K562 (cell line): ENCODE results near the gene NRXN2. TPM values are rescaled to one million over a fixed set of nuclear protein-coding genes. Genes with fewer than 3 reads are reported as not detected.

Source experiments
- CBX3 ChIP-seq, 2 experiments: IDR thresholded peaks; 1 replicate in 1 of 2; 2 replicates in 1 of 2; pipeline ENCODE4 v1.6.1; 2012; ENCODE audit warnings: inconsistent platforms in 2 of 2, low read length in 2 of 2, borderline replicate concordance in 1 of 2, control low read depth in 1 of 2
- CBX5 ChIP-seq: IDR thresholded peaks from 2 replicates; pipeline ENCODE4 v1.6.1; 2014; ENCODE audit warnings: low read depth, borderline replicate concordance
- CCAR2 ChIP-seq: fragments of 200-400 bp; formaldehyde crosslinking; IDR thresholded peaks from 2 replicates; pipeline ENCODE4 v1.6.1; 2017; ENCODE audit warnings: mild to moderate bottlenecking, low read depth, low read length
- CHD4 ChIP-seq: fragments of 200-600 bp; sonication (generic); IDR thresholded peaks from 3 replicates; pipeline ENCODE4 v1.6.1; 2012; ENCODE audit warnings: low read depth, mild to moderate bottlenecking, mixed read lengths, low read length, inconsistent platforms; ENCODE audit not compliant: insufficient read depth, insufficient replicate concordance, poor library complexity, severe bottlenecking
- CSDE1 ChIP-seq, 2 experiments: fragments of 450-650 bp; IDR thresholded peaks; 2 replicates each; pipeline ENCODE4 v1.6.1; 2016; ENCODE audit warnings: mild to moderate bottlenecking in 1 of 2
- CTBP1 ChIP-seq: fragments of 450-650 bp; IDR thresholded peaks from 2 replicates; pipeline ENCODE4 v1.6.1; 2016; ENCODE audit warnings: borderline replicate concordance
- E2F5 ChIP-seq: sonication (generic); formaldehyde crosslinking; IDR thresholded peaks from 2 replicates; pipeline ENCODE4 v1.8.0; 2022; ENCODE audit warnings: mild to moderate bottlenecking, missing genetic modification reagents
- ETS2 ChIP-seq: IDR thresholded peaks from 2 replicates; pipeline ENCODE4 v1.6.1; 2016; ENCODE audit warnings: borderline replicate concordance, missing genetic modification characterization, mild to moderate bottlenecking, moderate library complexity, missing compliant biosample characterization; ENCODE audit not compliant: poor library complexity, severe bottlenecking
- FOXA3 ChIP-seq, 2 experiments: fragments of 450-650 bp in 1 of 2; sonication (generic) in 1 of 2; formaldehyde crosslinking; IDR thresholded peaks in 1 of 2; conservative IDR thresholded peaks in 1 of 2; 2 replicates each; pipeline versions ENCODE4 v1.4.0 to v1.8.0; 2020 to 2022; ENCODE audit warnings: mild to moderate bottlenecking in 2 of 2, missing genetic modification reagents in 1 of 2
- GTF2E2 ChIP-seq: fragments of 200-800 bp; sonication (Bioruptor generic); IDR thresholded peaks from 2 replicates; pipeline ENCODE4 v1.6.1; 2016; ENCODE audit warnings: missing genetic modification characterization, missing compliant biosample characterization
- HDAC8 ChIP-seq: fragments of 450-650 bp; IDR thresholded peaks from 2 replicates; pipeline ENCODE4 v1.6.1; 2016; ENCODE audit warnings: mild to moderate bottlenecking, missing genetic modification characterization, moderate library complexity, missing compliant biosample characterization
- KAT8 ChIP-seq: fragments of 450-650 bp; IDR thresholded peaks from 2 replicates; pipeline ENCODE4 v1.6.1; 2016; ENCODE audit warnings: low read depth, mild to moderate bottlenecking
- KLF16 ChIP-seq: IDR thresholded peaks from 2 replicates; pipeline ENCODE4 v1.6.1; 2016; ENCODE audit warnings: antibody characterized with exemption
- LCOR ChIP-seq: sonication (generic); formaldehyde crosslinking; IDR thresholded peaks from 2 replicates; pipeline ENCODE4 v1.8.0; 2022; ENCODE audit warnings: mild to moderate bottlenecking, missing genetic modification reagents
- MCM3 ChIP-seq: fragments of 450-650 bp; IDR thresholded peaks from 2 replicates; pipeline ENCODE4 v1.6.1; 2016
- MEF2D ChIP-seq: conservative IDR thresholded peaks from 2 replicates; pipeline ENCODE4 v1.6.1; 2016; ENCODE audit warnings: low read depth, missing genetic modification characterization, missing compliant biosample characterization
- NR2C1 ChIP-seq, 2 experiments: fragments of 450-650 bp; IDR thresholded peaks; 2 replicates each; pipeline ENCODE4 v1.6.1; 2017; ENCODE audit warnings: mild to moderate bottlenecking in 2 of 2, antibody characterized with exemption in 1 of 2, inconsistent platforms in 1 of 2, missing compliant biosample characterization in 1 of 2, missing genetic modification characterization in 1 of 2
- POLR3A ChIP-seq: IDR thresholded peaks from 2 replicates; pipeline ENCODE4 v1.6.1; 2011; ENCODE audit warnings: borderline replicate concordance, mild to moderate bottlenecking, moderate library complexity; ENCODE audit not compliant: insufficient read length, insufficient read depth; ENCODE audit errors: extremely low read depth
- RBM22 ChIP-seq: fragments of 200-400 bp; formaldehyde crosslinking; IDR thresholded peaks from 2 replicates; pipeline ENCODE4 v1.6.1; 2018; ENCODE audit warnings: low read length, low read depth; ENCODE audit not compliant: poor library complexity, severe bottlenecking
- RBM39 ChIP-seq: fragments of 200-400 bp; formaldehyde crosslinking; optimal IDR thresholded peaks from 2 replicates; pipeline ENCODE3; 2018; ENCODE audit warnings: low read depth, low read length
- TCF7L2 ChIP-seq: fragments of 150-350 bp; IDR thresholded peaks from 2 replicates; pipeline ENCODE4 v1.6.1; 2016; ENCODE audit warnings: low read depth, mild to moderate bottlenecking, low read length, moderate library complexity
- TGIF2 ChIP-seq: sonication (generic); formaldehyde crosslinking; IDR thresholded peaks from 2 replicates; pipeline ENCODE4 v1.8.1; 2022; ENCODE audit warnings: mild to moderate bottlenecking, missing genetic modification reagents, moderate library complexity
- USF2 ChIP-seq: sonication (generic); formaldehyde crosslinking; IDR thresholded peaks from 2 replicates; pipeline ENCODE4 v1.5.0; 2020; ENCODE audit warnings: missing genetic modification reagents
- ZBED1 ChIP-seq: IDR thresholded peaks from 2 replicates; pipeline ENCODE4 v1.6.1; 2014
- ZNF197 ChIP-seq: fragments of 200-800 bp; sonication (Bioruptor generic); IDR thresholded peaks from 2 replicates; pipeline ENCODE4 v1.6.1; 2016; ENCODE audit warnings: low read depth, missing genetic modification characterization, missing compliant biosample characterization
- ZNF584 ChIP-seq: fragments of 200-800 bp; sonication (Bioruptor generic); IDR thresholded peaks from 2 replicates; pipeline ENCODE4 v1.6.1; 2016; ENCODE audit warnings: low read depth, mild to moderate bottlenecking, missing genetic modification characterization, missing compliant biosample characterization
- polyA plus RNA-seq, 8 experiments: library from polyadenylated mRNA; depleted of rRNA in 4 of 8; stranded (reverse) in 5 of 8; unstranded in 3 of 8; fragments of >200 nt; fragmentation: Nextera tagmentation in 2 of 8; fragmentation: Illumina TruSeq in 1 of 8; extraction: Ambion mirVana in 2 of 8; extraction: Trizol in 1 of 8; gene quantifications; 2 replicates each; pipeline versions ENCODE4 v1.2.1 to v1.2.3, GENCODE V29; 2011 to 2014; ENCODE audit warnings: inconsistent platforms in 1 of 8, missing spikeins in 1 of 8
- total RNA-seq, 7 experiments: library from RNA; depleted of rRNA in 6 of 7; stranded (reverse); fragments of >200 nt in 6 of 7; fragmentation: Illumina TruSeq in 2 of 7; extraction: Trizol in 2 of 7; gene quantifications; 2 replicates each; pipeline versions ENCODE4 v1.2.1 to v1.2.3, GENCODE V29; 2011 to 2021; ENCODE audit warnings: low replicate concordance in 1 of 7
- TF ChIP-seq, protein P1 (sequence below): fragments of 250-450 bp; sonication (Bioruptor Pico); IDR thresholded peaks from 2 replicates; pipeline ENCODE4 v1.5.0; 2020; ENCODE audit warnings: mild to moderate bottlenecking

Gene NRXN2
- total and polyA plus RNA-seq, 9 of the 15 experiments (the other 6 are each of a cell fraction or from before 2014, with no cell fraction given) = 0.07 to 0.47 (median 0.15) TPM; not detected in 4

DNA sequence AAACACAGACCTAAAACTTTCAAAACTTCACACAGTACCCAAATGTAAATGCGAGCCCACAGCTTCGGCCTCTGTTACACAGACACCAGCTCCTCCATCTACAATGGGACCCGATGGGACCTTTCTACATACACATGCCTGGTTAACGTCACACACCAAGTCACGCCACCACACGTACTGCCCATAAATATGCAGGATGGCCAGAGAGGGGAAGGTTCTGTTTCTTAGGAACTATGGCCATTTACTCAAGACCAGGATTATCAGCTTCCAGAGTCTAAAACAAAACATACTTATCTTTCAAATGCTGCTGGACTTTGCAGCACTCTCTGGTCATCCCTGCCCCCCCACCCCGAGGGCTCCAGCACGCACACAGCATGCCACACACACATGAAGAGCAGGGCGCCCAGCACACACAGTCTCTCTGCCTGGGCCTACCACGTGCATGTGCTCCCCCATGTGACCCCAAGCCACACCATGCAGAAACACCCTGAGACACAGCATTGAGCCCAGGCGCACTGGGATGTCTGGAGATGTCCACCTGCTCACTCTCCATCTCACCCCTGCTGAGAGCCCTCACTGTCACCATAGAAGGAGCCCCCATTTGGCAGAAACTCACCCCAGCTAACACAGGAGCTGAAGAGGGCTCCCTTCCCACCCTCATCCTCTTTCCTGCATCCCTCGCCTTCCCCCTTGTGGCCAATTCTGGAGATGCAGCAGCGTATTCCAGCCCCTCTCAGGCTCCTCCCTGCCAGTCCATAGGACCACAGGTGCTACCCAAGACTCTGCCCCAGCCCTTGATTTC, 70.2 kb downstream of the NRXN2 start (continued):
- no peak for TF ChIP-seq ZNF197
- TF ChIP-seq, protein P1, sequence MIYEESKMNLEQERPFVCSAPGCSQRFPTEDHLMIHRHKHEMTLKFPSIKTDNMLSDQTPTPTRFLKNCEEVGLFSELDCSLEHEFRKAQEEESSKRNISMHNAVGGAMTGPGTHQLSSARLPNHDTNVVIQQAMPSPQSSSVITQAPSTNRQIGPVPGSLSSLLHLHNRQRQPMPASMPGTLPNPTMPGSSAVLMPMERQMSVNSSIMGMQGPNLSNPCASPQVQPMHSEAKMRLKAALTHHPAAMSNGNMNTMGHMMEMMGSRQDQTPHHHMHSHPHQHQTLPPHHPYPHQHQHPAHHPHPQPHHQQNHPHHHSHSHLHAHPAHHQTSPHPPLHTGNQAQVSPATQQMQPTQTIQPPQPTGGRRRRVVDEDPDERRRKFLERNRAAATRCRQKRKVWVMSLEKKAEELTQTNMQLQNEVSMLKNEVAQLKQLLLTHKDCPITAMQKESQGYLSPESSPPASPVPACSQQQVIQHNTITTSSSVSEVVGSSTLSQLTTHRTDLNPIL = no peak
- no peak for TF ChIP-seq POLR3A
- TF ChIP-seq CBX5 = no peak
- TF ChIP-seq ZBED1 = no peak
- no peak for TF ChIP-seq GTF2E2
- no peak for TF ChIP-seq ETS2 (tag)
- TF ChIP-seq E2F5 = no peak
- TF ChIP-seq ZNF584 (CRISPR knock-in tag) = no peak
- peak; percentile 37; the same call in 1 of the 2 replicates for TF ChIP-seq CTBP1
- no peak for TF ChIP-seq NR2C1 (IDR thresholded peaks at IDR 0.05)
- no peak for TF ChIP-seq NR2C1 (tag; IDR thresholded peaks at IDR 0.05)
- no peak for TF ChIP-seq TCF7L2
- TF ChIP-seq CBX3 (IDR thresholded peaks at IDR 0.05; ENCODE audit: borderline replicate concordance in 1 of 2, low read length in 2 of 2) = no peak
- TF ChIP-seq FOXA3 (CRISPR knock-in tag; conservative IDR thresholded peaks at IDR 0.05 in 1 of 2, IDR thresholded peaks at IDR 0.05 in 1 of 2) = no peak
- TF ChIP-seq RBM22 = no peak
- TF ChIP-seq CHD4 = no peak
- no peak for TF ChIP-seq HDAC8 (tag)
- TF ChIP-seq KAT8 = no peak
- TF ChIP-seq KLF16 = peak; percentile 44; the same call in 1 of the 2 replicates
- no peak for TF ChIP-seq TGIF2 (CRISPR knock-in tag)
- no peak for TF ChIP-seq RBM39
- TF ChIP-seq MCM3 = no peak
- no peak for TF ChIP-seq CSDE1 (IDR thresholded peaks at IDR 0.05)
- TF ChIP-seq LCOR (CRISPR knock-in tag) = no peak
- TF ChIP-seq CCAR2 = no peak
- TF ChIP-seq MEF2D = no peak
- TF ChIP-seq USF2 (CRISPR knock-in tag) = peak; percentile 66
